H1 (cell line): ENCODE measurements around the gene SEC63. TPM values are rescaled to one million over a fixed set of nuclear protein-coding genes. Genes with fewer than 3 reads are reported as not detected.

Experiments
- CTCF ChIA-PET: fragments of 300-600 bp; sonication (Branson Sonifier 250); formaldehyde crosslinking; loops from one replicate; lab custom pipeline; 2021; ENCODE audit not compliant: partially characterized antibody; lab: Charles Lee
- POLR2A ChIA-PET: fragments of 300-600 bp; sonication (Branson Sonifier 250); formaldehyde crosslinking; loops from one replicate; lab custom pipeline; 2021; ENCODE audit warnings: inconsistent platforms; ENCODE audit not compliant: partially characterized antibody; lab: Charles Lee
- DNase-seq, 2 experiments: peaks; one replicate each; pipeline versions ENCODE4 v3.0.0 to v3.0.0-alpha.2; 2010 to 2022; ENCODE audit warnings: low spot score in 2 of 2, low read depth in 1 of 2, mixed read lengths in 1 of 2
- FAIRE-seq: peaks from 2 replicates; lab custom pipeline; 2011; peaks lifted over from hg19 to GRCh38; lab: Jason Lieb, UNC
- H2AFZ ChIP-seq: 2 replicates; pipeline ENCODE4 v1.8.1; 2012; ENCODE audit warnings: low read length, inconsistent platforms
- H2AK5ac ChIP-seq: 2 replicates; pipeline ENCODE4 v1.6.1; 2013; ENCODE audit warnings: low read depth, low read length
- H2BK120ac ChIP-seq: replicated peaks from 2 replicates; pipeline ENCODE3; 2013; ENCODE audit warnings: low read depth, low read length, inconsistent platforms
- H2BK12ac ChIP-seq: 2 replicates; pipeline ENCODE4 v1.6.1; 2013; ENCODE audit warnings: low read depth, low read length
- H2BK15ac ChIP-seq: 2 replicates; pipeline ENCODE4 v1.6.1; 2013; ENCODE audit warnings: low read length
- H2BK20ac ChIP-seq: 2 replicates; pipeline ENCODE4 v1.6.1; 2013; ENCODE audit warnings: low read length
- H2BK5ac ChIP-seq: 2 replicates; pipeline ENCODE4 v1.6.1; 2013; ENCODE audit warnings: low read depth, low read length
- H3K14ac ChIP-seq: 2 replicates; pipeline ENCODE4 v1.6.1; 2013; ENCODE audit warnings: inconsistent platforms; ENCODE audit not compliant: insufficient read length
- H3K18ac ChIP-seq: 2 replicates; pipeline ENCODE4 v1.6.1; 2013; ENCODE audit warnings: low read length; ENCODE audit errors: extremely low read depth
- H3K23ac ChIP-seq: 2 replicates; pipeline ENCODE4 v1.6.1; 2013; ENCODE audit warnings: inconsistent platforms; ENCODE audit not compliant: insufficient read length
- H3K23me2 ChIP-seq: 2 replicates; pipeline ENCODE4 v1.6.1; 2013; ENCODE audit warnings: low read depth, low read length
- H3K27ac ChIP-seq: 2 replicates; pipeline ENCODE4 v1.6.1; 2011; ENCODE audit warnings: low read depth, low read length, inconsistent platforms
- H3K27me3 ChIP-seq, 4 experiments: replicated peaks in 1 of 4; 1 replicate in 1 of 4; 2 replicates in 3 of 4; pipeline versions ENCODE4 v1.6.1 to v1.8.1; 2011 to 2013; ENCODE audit warnings: low read length in 3 of 4, mild to moderate bottlenecking in 3 of 4, inconsistent platforms in 2 of 4, mixed read lengths in 2 of 4, moderate library complexity in 1 of 4; ENCODE audit not compliant: control insufficient read depth in 3 of 4, insufficient read depth in 3 of 4; ENCODE audit errors: extremely low read depth in 1 of 4
- H3K36me3 ChIP-seq, 4 experiments: 2 replicates each; pipeline versions ENCODE4 v1.6.1 to v1.8.1; 2011 to 2013; ENCODE audit warnings: mild to moderate bottlenecking in 4 of 4, low read length in 3 of 4, moderate library complexity in 2 of 4, control low read depth in 1 of 4, inconsistent platforms in 1 of 4; ENCODE audit not compliant: insufficient read depth in 4 of 4, control insufficient read depth in 2 of 4
- H3K4ac ChIP-seq: replicated peaks from 2 replicates; pipeline ENCODE3; 2013; ENCODE audit warnings: low read length, low read depth, mixed read lengths, inconsistent platforms; ENCODE audit not compliant: insufficient read length
- H3K4me1 ChIP-seq, 4 experiments: replicated peaks in 1 of 4; 1 replicate in 1 of 4; 2 replicates in 3 of 4; pipeline versions ENCODE4 v1.6.1 to v1.8.1; 2011 to 2013; ENCODE audit warnings: low read length in 3 of 4, inconsistent platforms in 2 of 4, mixed read lengths in 1 of 4; ENCODE audit not compliant: insufficient read depth in 4 of 4, control insufficient read depth in 3 of 4
- H3K4me2 ChIP-seq, 2 experiments: 2 replicates each; pipeline versions ENCODE4 v1.6.1 to v1.8.1; 2011 to 2013; ENCODE audit warnings: low read depth in 2 of 2, low read length in 2 of 2, control low read depth in 1 of 2, inconsistent platforms in 1 of 2, mild to moderate bottlenecking in 1 of 2; ENCODE audit not compliant: insufficient read depth in 1 of 2
- H3K4me3 ChIP-seq, 4 experiments: fragments of 200-600, 300-600 bp in 1 of 4; sonication (generic), shearing (Covaris generic), sonication (Bioruptor Twin) in 1 of 4; 2 replicates each; pipeline versions ENCODE4 v1.5.1 to v1.8.1; 2011 to 2016; ENCODE audit warnings: low read length in 4 of 4, low read depth in 3 of 4, control low read depth in 2 of 4, inconsistent platforms in 2 of 4, mild to moderate bottlenecking in 2 of 4, mixed read lengths in 1 of 4, moderate library complexity in 1 of 4; ENCODE audit not compliant: insufficient read depth in 2 of 4; ENCODE audit errors: extremely low read depth in 1 of 4
- H3K56ac ChIP-seq: replicated peaks from 2 replicates; pipeline ENCODE3; 2013; ENCODE audit warnings: low read depth, mild to moderate bottlenecking, mixed read lengths, low read length, inconsistent platforms; ENCODE audit not compliant: insufficient read length
- H3K79me1 ChIP-seq: 2 replicates; pipeline ENCODE4 v1.6.1; 2013; ENCODE audit warnings: low read depth, low read length, control low read depth
- H3K79me2 ChIP-seq, 2 experiments: 2 replicates each; pipeline versions ENCODE4 v1.6.1 to v1.8.1; 2012 to 2013; ENCODE audit warnings: low read length in 2 of 2, mild to moderate bottlenecking in 2 of 2, inconsistent platforms in 1 of 2; ENCODE audit not compliant: insufficient read depth in 2 of 2, control insufficient read depth in 1 of 2
- H3K9ac ChIP-seq, 4 experiments: replicated peaks in 1 of 4; 1 replicate in 1 of 4; 2 replicates in 3 of 4; pipeline versions ENCODE4 v1.6.1 to v1.8.1; 2011 to 2013; ENCODE audit warnings: low read depth in 3 of 4, low read length in 3 of 4, control low read depth in 2 of 4, mild to moderate bottlenecking in 2 of 4, moderate library complexity in 2 of 4, inconsistent platforms in 1 of 4; ENCODE audit errors: extremely low read depth in 1 of 4
- H3K9me3 ChIP-seq, 2 experiments: 2 replicates each; pipeline versions ENCODE4 v1.6.1 to v1.8.1; 2012 to 2013; ENCODE audit warnings: mild to moderate bottlenecking in 2 of 2, moderate library complexity in 2 of 2, control low read depth in 1 of 2, inconsistent platforms in 1 of 2, low read depth in 1 of 2, low read length in 1 of 2, mixed read lengths in 1 of 2; ENCODE audit not compliant: insufficient read depth in 2 of 2
- H4K20me1 ChIP-seq, 2 experiments: replicated peaks in 1 of 2; 2 replicates each; pipeline versions ENCODE3 to v1.8.1; 2011 to 2013; ENCODE audit warnings: inconsistent platforms in 2 of 2, low read length in 2 of 2, mild to moderate bottlenecking in 1 of 2; ENCODE audit not compliant: insufficient read depth in 2 of 2, control insufficient read depth in 1 of 2
- H4K5ac ChIP-seq: 2 replicates; pipeline ENCODE4 v1.6.1; 2013; ENCODE audit warnings: low read length, low read depth, mixed read lengths, inconsistent platforms; ENCODE audit not compliant: insufficient read length
- H4K8ac ChIP-seq: 2 replicates; pipeline ENCODE4 v1.8.0; 2013; ENCODE audit warnings: mild to moderate bottlenecking, moderate library complexity, low read length, inconsistent platforms; ENCODE audit not compliant: insufficient read depth; ENCODE audit errors: extremely low read depth
- H4K91ac ChIP-seq: replicated peaks from 2 replicates; pipeline ENCODE3; 2013; ENCODE audit warnings: low read length, mixed read lengths, inconsistent platforms; ENCODE audit not compliant: insufficient read length
- MAX ChIP-seq: IDR thresholded peaks from 2 replicates; pipeline ENCODE4 v1.6.1; 2012; ENCODE audit warnings: inconsistent platforms
- RXRA ChIP-seq: IDR thresholded peaks from 2 replicates; pipeline ENCODE4 v1.6.1; 2011; ENCODE audit warnings: low read depth, mild to moderate bottlenecking, low read length, moderate library complexity; ENCODE audit not compliant: insufficient read depth
- WGBS, 2 experiments: shearing (Covaris generic) in 1 of 2; methylation state at CpG; one replicate each; pipeline versions ENCODE4 v1.1.6 to v1.1.7; 2013 to 2015; ENCODE audit warnings: low lambda C conversion rate in 2 of 2, mixed read lengths in 2 of 2, inconsistent platforms in 1 of 2, low coverage in 1 of 2, missing lambda C conversion rate in 1 of 2; ENCODE audit not compliant: insufficient replicate concordance in 2 of 2, insufficient coverage in 1 of 2, insufficient read length in 1 of 2; ENCODE audit errors: extremely low coverage in 1 of 2, missing lambda C conversion rate in 1 of 2; 5-methylcytosine and 5-hydroxymethylcytosine counted together
- polyA plus RNA-seq, 7 experiments: library from polyadenylated mRNA; depleted of rRNA in 3 of 7; stranded (reverse) in 5 of 7; unstranded in 2 of 7; fragments of >200 nt in 5 of 7; fragments of 200-250 nt in 2 of 7; gene quantifications; 1 replicate in 5 of 7; 2 replicates in 1 of 7; 4 replicates in 1 of 7; pipeline versions ENCODE4 v1.2.1 to v1.2.3, GENCODE V29; 2011 to 2013; ENCODE audit warnings: missing spikeins in 2 of 7, mixed read lengths in 2 of 7
- total RNA-seq: library from RNA; stranded (reverse); fragmentation: NEBNext Ultra II Directional; extraction: Animal tissue kit (Norgen Biotek cat#: 25700); gene quantifications from 2 replicates; pipeline ENCODE4 v1.2.1, GENCODE V29; 2021

The SEC63 gene
- total and polyA plus RNA-seq, 2 of the 8 experiments (the other 6 are each of a cell fraction or from before 2014, with no cell fraction given) = 17.3 to 121 TPM

- Histone ChIP-seq H4K91ac (no peak overlapping the region), H2BK15ac (no peak overlapping the region), H3K36me3 (no peaks in the 10 kb centered on the region; a peak in 1 of 8 replicates), H3K27ac (no peak overlapping the region), H3K23ac (no peak overlapping the region), H2BK120ac (no peak overlapping the region), H3K56ac (no peak overlapping the region), H3K18ac (no peak overlapping the region), H3K79me1 (no peaks in the 10 kb centered on the region), H3K27me3 (no peaks in the 10 kb centered on the region), H3K4me2 (no peak overlapping the region), H3K23me2 (no peaks in the 10 kb centered on the region), H2AFZ (no peak overlapping the region), H3K4me3 (no peak overlapping the region), H2BK12ac (no peak overlapping the region), H3K9ac (no peak overlapping the region), H2BK5ac (no peak overlapping the region), H3K79me2 (peaks cover 18 to 92% of the 10 kb centered on the region in 2 experiments), H4K5ac (no peak overlapping the region), H3K9me3 (peaks cover 0 to 4% of the 10 kb centered on the region in 2 experiments; a peak in 1 of 4 replicates), H4K20me1 (peaks cover 2% of the 10 kb centered on the region in 2 experiments), H3K4me1 (no peaks in the 10 kb centered on the region), H3K14ac (no peak overlapping the region), H2BK20ac (no peak overlapping the region), H3K4ac (no peak overlapping the region), H2AK5ac (no peak overlapping the region), H4K8ac (no peak overlapping the region)
- POLR2A ChIA-PET = interaction anchor here (1.1 to 2.3 kb wide), 2 partner anchors 10 to 14 kb away, joined by 4 to 13 read pairs; no protein-coding TSS in a partner anchor
- DNase-seq (no peak), FAIRE-seq (no peak)
- TF ChIP-seq MAX = no peak
- TF ChIP-seq RXRA = no peak
- 87% methylated on average over 4 of the region's 4 CpGs; no CpG with 5 or more reads in 1 of the 2 experiments for WGBS, 2 experiments
- CTCF ChIA-PET = interaction anchor here (0.8 to 1.2 kb wide), 3 partner anchors 16 to 601 kb away, joined by 3 to 4 read pairs (median 3); no protein-coding TSS in a partner anchor
Measured at GRCh38 chr6:107942142-107942541, 15.9 kb downstream of the SEC63 start.
